HUES6 (cell line): ENCODE data around the gene ZNF433.
"Not testable (repeated sequence)": the region's sequence is repeated elsewhere in the genome, so short reads cannot be mapped to it uniquely, and the experiment has no call there.

Experiments
- H3K27ac ChIP-seq: 2 replicates; pipeline ENCODE4 v1.7.0; 2013; ENCODE audit warnings: low read depth, mild to moderate bottlenecking, low read length, inconsistent platforms
- H3K27me3 ChIP-seq: 2 replicates; pipeline ENCODE4 v1.6.1; 2013; ENCODE audit warnings: low read length; ENCODE audit not compliant: control insufficient read depth, insufficient read depth
- H3K36me3 ChIP-seq: 2 replicates; pipeline ENCODE4 v1.6.1; 2013; ENCODE audit warnings: low read length; ENCODE audit not compliant: control insufficient read depth, insufficient read depth
- H3K4me1 ChIP-seq: 2 replicates; pipeline ENCODE4 v1.6.1; 2013; ENCODE audit warnings: low read length; ENCODE audit not compliant: control insufficient read depth, insufficient read depth
- H3K4me3 ChIP-seq: 2 replicates; pipeline ENCODE4 v1.5.1; 2013; ENCODE audit warnings: low read depth, low read length
- H3K9ac ChIP-seq: one replicate; pipeline ENCODE4 v1.6.1; 2013; ENCODE audit warnings: mild to moderate bottlenecking, low read length
- H3K9me3 ChIP-seq: 2 replicates; pipeline ENCODE4 v1.6.1; 2013; ENCODE audit warnings: low read depth, low read length; ENCODE audit not compliant: control insufficient read depth, insufficient read depth

ZNF433 gene

DNA sequence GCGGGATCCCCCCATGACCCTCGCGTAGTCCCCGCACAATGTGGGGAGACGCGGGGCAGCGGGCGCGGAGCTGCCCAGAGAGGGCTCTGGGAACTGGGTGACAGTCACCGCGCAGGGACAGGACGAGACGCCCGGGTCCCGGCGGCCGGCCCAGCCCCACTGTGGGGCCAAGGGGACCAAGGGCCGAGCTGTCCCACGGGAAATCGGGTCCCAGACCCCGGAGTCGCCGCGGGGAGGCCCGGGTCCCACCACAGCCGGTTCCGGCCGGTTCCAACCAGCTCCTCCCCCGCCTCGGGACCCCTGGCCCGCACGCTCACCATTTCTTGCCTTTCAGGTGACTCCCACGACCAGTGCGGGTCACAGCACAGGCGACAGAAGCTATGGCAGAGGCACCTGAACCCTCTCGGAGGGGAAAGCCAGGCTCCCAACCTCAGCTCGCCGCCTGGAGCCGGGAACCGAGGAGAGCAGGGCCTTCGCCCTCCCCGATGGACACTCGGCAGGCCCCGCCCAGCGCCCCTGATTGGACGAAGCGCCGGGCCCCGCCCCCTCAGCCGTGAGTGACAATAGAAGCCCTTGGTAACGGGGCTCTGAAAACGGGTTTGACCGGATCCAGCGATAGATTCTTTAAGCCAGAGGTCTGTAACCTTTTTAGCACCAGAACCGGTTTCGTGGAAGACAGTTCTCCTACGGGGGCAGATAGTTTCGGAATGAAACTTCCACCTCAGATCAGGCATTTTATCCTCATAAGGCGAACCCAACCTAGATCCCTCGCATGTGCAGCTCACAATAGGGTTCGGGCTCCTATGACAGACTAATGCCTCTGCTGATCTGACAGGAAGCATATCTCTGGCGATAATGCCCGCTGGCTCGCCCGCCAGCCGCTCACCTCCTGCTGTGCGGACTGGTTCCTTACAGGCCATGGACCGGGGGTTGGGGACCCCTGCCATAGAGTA is at the start of gene ZNF433:
Gene ZNF433, minus strand, starts transcription at position 460 of the 953 bp plus-strand sequence. Its CDS starts 140 bp downstream, at position 320.
- H3K36me3 ChIP-seq, result no peaks in the 10 kb centered on the region
- no peaks in the 10 kb centered on the region; the same call in 1 of the 2 replicates for H3K4me1 ChIP-seq
- H3K9ac ChIP-seq, result no peak within 1 kb of the TSS
- peak within 1 kb of the TSS; percentile 82; the same call in 1 of the 2 replicates for H3K4me3 ChIP-seq
- peaks cover 4% of the 10 kb centered on the region; the same call in 1 of the 2 replicates for H3K27me3 ChIP-seq
- no peak within 1 kb of the TSS for H3K27ac ChIP-seq
- peaks cover 38% of the 10 kb centered on the region; the same call in 1 of the 2 replicates for H3K9me3 ChIP-seq

DNA sequence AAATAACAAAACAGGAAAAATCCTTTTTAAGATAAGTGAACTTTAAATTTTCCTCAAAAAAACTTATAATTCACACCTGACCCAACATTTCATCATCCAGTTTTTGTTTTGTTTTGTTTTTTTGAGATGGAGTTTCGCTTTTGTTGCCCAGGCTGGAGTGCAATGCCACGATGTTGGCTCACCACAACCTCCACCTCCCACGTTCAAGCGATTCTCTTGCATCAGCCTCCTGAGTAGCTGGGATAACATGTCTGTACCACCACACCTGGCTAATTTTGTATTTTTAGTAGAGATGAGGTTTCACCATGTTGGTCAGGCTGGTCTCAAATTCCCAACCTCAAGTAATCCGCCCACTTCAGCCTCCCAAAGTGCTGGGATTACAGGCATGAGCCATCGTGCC is 47.9 kb upstream of the ZNF433 start:
- H3K4me3 ChIP-seq, H3K27me3 ChIP-seq, H3K36me3 ChIP-seq, H3K4me1 ChIP-seq, H3K9ac ChIP-seq, H3K27ac ChIP-seq: not testable (repeated sequence)
- peaks cover 49% of the 10 kb centered on the region for H3K9me3 ChIP-seq

DNA sequence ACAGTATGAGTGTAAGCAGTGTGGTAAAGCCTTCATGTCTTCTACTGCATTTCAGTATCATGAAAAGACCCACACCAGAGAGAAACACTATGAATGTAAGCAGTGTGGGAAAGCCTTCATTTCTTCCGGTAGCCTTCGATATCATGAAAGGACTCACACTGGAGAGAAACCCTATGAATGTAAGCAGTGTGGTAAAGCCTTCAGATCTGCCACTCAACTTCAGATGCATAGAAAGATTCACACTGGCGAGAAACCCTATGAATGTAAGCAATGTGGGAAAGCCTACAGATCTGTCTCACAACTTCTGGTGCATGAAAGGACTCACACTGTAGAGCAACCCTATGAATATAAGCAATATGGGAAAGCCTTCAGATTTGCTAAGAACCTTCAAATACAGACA is 41.9 kb upstream of the ZNF433 start:
- peak overlapping the region; percentile 20; the same call in 1 of the 2 replicates for H3K4me3 ChIP-seq
- peaks cover 42% of the 10 kb centered on the region; the same call in 1 of the 2 replicates for H3K36me3 ChIP-seq
- no peak overlapping the region for H3K9ac ChIP-seq
- no peaks in the 10 kb centered on the region for H3K27me3 ChIP-seq
- peaks cover 74% of the 10 kb centered on the region for H3K9me3 ChIP-seq
- no peaks in the 10 kb centered on the region for H3K4me1 ChIP-seq
- H3K27ac ChIP-seq, result no peak overlapping the region

DNA sequence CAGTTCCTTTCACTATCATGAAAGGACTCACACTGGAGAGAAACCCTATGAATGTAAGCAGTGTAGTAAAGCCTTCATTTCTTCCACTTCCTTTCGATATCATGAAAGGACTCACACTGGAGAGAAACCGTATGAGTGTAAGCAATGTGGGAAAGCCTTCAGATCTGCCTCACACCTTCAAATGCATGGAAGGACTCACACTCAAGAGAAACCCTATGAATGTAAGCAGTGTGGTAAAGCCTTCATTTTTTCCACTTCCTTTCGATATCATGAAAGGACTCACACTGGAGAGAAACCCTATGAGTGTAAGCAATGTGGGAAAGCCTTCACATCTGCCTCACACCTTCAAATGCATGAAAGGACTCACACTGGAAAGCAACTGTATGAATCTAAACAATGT is 40.9 kb upstream of the ZNF433 start:
- not testable (repeated sequence) for H3K27ac ChIP-seq, H3K27me3 ChIP-seq, H3K4me1 ChIP-seq, H3K4me3 ChIP-seq, H3K9ac ChIP-seq
- Histone ChIP-seq H3K9me3 (peaks cover 74% of the 10 kb centered on the region), H3K36me3 (peaks cover 42% of the 10 kb centered on the region; the same call in 1 of the 2 replicates)

DNA sequence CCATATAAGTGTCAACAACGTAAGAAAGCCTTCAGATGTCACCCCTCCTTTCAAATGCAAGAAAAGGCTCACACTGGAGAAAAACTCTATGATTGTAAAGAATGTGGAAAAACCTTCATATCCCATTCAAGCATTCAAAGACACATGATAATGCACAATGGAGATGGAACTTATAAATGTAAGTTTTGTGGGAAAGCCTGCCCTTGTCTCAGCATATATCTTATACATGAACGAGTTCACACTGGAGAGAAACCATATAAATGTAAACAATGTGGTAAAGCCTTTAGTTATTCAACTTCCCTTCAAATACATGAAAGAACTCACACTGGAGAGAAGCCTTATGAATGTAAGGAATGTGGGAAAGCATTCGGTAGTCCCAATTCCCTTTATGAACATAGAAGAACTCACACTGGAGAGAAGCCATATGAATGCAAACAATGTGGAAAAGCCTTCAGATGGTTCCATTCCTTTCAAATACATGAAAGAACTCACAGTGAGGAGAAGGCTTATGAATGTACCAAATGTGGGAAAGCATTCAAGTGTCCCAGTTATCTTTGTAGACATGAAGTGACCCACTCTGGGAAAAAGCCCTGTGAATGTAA is 40.2 kb upstream of the ZNF433 start:
- Histone ChIP-seq H3K27me3 (no peaks in the 10 kb centered on the region), H3K9ac (no peak overlapping the region), H3K36me3 (peaks cover 42% of the 10 kb centered on the region; the same call in 1 of the 2 replicates), H3K27ac (no peak overlapping the region), H3K9me3 (peaks cover 74% of the 10 kb centered on the region), H3K4me1 (no peaks in the 10 kb centered on the region), H3K4me3 (no peak overlapping the region)

DNA sequence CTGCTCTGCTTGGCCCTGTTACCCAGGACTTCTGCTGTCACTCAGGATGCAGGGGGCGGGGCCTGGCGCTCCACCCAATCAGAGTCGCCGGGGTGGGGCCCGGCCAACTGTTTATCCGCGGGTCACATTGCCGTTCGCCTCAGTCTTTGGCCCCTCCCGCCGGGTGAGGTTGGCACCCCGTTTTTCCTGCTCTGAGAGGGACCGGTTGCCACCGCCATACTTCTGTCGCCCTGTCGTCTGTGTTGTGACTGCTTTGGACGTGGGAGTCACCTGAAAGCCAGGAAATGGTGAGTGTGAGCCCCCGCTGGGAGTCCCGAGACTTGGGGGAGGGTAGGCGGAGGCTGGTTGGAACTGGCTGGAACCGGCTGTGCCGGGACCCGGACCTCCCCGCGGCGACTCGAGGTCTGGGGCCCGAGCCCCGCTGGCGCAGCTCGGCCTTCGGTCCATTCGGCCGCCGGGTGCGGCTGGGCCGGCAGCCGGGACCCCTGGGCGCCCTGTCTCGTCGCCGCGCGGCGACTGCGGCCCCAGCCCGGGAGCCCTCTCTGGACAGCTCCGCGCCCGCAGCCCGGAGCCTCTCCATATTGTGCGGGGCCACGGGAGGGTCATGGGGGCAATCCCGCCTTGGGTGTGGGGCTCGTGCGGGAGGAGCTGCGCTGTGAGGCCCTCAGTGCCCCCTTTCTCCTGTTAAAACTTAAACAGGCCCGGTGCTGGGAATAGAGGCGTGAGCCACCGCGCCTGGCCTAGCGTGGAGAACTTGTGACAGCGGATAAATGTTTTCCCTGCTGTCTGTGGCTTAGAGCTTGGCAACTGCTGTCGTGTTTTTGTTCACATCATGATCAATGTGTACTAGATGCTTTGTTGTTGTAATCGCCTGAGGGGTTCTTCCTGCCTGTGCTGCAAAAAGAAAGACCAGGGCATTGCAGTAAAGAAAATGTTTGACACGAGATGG is 29.4 kb upstream of the ZNF433 start, which contains the start of gene ZNF844:
Gene ZNF844, plus strand, starts transcription at position 142 of the 949 bp plus-strand sequence. Its CDS starts 143 bp downstream, at position 285.
- no peak within 1 kb of the TSS for H3K9ac ChIP-seq
- H3K27me3 ChIP-seq, result no peaks in the 10 kb centered on the region
- no peaks in the 10 kb centered on the region for H3K4me1 ChIP-seq
- H3K27ac ChIP-seq, result peak within 1 kb of the TSS; percentile 47; the same call in 1 of the 2 replicates
- H3K36me3 ChIP-seq, result no peaks in the 10 kb centered on the region
- peaks cover 37% of the 10 kb centered on the region for H3K9me3 ChIP-seq
- peak within 1 kb of the TSS; percentile 83; the same call in 1 of the 2 replicates for H3K4me3 ChIP-seq

DNA sequence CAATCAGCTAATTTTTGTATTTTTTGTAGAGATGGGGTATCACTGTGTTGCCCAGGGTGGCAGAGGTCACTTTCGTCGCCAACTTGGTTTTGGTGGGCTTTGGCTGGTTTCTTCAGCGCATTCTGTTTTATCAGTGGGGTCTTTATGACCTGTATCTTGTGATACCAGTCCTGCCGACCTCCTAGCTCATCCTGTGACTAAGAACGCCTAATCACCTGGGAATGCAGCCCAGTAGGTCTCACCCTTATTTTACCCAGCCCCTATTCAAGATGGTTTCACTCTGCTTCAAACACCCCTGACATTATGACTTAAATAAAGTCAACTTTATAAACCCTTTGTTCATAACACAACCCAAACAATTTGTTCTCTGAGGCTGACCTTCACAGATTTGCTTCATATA is 20.3 kb upstream of the ZNF433 start:
- Histone ChIP-seq H3K9me3 (peaks cover 18% of the 10 kb centered on the region; the same call in 1 of the 2 replicates), H3K4me1 (no peaks in the 10 kb centered on the region), H3K9ac (no peak overlapping the region)

DNA sequence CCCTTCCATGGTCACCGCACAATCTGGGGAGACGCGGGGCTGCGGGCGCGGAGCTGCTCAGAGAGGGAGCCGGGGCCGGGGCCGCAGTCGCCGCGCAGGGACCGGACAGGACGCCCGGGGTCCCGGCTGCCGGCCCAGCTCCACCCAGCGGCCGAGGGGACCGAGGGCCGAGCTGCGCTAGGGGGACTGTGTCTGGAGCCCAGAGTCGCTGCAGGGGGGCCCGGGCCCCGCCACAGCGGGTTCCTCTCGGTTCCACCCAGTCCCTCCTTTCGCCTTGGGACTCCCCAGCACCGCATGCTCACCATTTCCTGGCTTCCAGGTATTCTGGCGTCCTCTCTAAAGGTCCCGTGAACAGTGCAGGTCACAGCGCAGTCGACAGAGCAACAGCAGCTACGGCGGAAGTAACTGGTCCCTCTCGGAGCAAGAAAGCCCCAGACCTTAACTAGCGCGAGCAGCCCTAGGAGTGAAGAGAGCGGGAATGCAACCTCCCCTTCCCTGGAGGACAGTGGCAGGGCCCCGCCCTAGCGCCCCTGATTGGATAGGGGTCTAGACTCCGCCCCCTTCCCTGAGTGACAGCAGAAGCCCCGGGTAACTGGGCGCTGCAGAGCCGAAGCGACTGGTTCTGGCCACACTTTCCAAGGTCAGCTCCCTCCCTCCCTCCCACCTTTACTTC is 17.2 kb upstream of the ZNF433 start, which contains the start of gene ZNF878:
Gene ZNF878, minus strand, starts transcription at position 465 of the 673 bp plus-strand sequence. Its CDS starts 160 bp downstream, at position 305.
- Histone ChIP-seq H3K4me3 (peak within 1 kb of the TSS; percentile 73), H3K9ac (no peak within 1 kb of the TSS)

More for the DNA sequence above, 20.3 kb upstream of the ZNF433 start:
- Histone ChIP-seq H3K27ac (no peak overlapping the region), H3K36me3 (no peaks in the 10 kb centered on the region), H3K27me3 (no peaks in the 10 kb centered on the region), H3K4me3 (no peak overlapping the region)

DNA sequence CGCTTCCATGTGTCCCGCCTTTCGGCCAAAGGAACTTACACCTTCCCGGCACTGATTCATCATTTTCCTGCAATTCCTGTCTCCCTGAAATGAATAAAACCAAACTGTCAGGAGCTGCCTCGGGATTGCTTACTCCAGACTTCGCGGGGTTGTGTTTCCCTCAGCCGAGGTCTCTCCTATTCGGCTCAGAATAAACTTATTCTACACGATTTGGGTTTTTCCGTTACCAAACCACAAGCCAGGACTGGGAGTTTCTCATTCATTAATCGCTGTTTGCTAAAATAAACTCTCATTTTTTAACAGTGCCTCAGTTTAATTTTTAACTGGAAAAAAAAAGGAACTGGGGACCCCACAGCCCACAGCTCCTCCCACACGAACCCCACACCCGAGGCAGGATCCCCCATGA is 16.6 kb upstream of the ZNF433 start:
- Histone ChIP-seq H3K27me3 (no peaks in the 10 kb centered on the region), H3K4me1 (no peaks in the 10 kb centered on the region), H3K9me3 (peaks cover 22% of the 10 kb centered on the region), H3K27ac (no peak overlapping the region), H3K9ac (no peak overlapping the region), H3K4me3 (peak overlapping the region; percentile 73), H3K36me3 (peaks cover 5% of the 10 kb centered on the region; the same call in 1 of the 2 replicates)

More for the DNA sequence above, 17.2 kb upstream of the ZNF433 start, which contains the start of gene ZNF878:
- H3K27me3 ChIP-seq, result no peaks in the 10 kb centered on the region
- no peak within 1 kb of the TSS for H3K27ac ChIP-seq
- H3K36me3 ChIP-seq, result peaks cover 4% of the 10 kb centered on the region; the same call in 1 of the 2 replicates
- H3K9me3 ChIP-seq, result peaks cover 21% of the 10 kb centered on the region
- no peaks in the 10 kb centered on the region for H3K4me1 ChIP-seq
